Gastrocnemius medialis (tissue), 4 donors: ENCODE results near the gene SNX24.

Source experiments
- POLR2A ChIP-seq, 2 donors: fragments of 450-650 bp; IDR thresholded peaks; one replicate each; pipeline ENCODE4 v1.6.1; 2017; ENCODE audit warnings: antibody characterized with exemption in 2 of 2, mild to moderate bottlenecking in 2 of 2, moderate library complexity in 2 of 2
- TF ChIP-seq, protein P1 (sequence below), 5 experiments: fragments of 450-650 bp in 3 of 5; fragments of 200-600 bp in 2 of 5; sonication (generic) in 2 of 5; IDR thresholded peaks in 4 of 5; conservative IDR thresholded peaks in 1 of 5; 1 replicate in 4 of 5; 2 replicates in 1 of 5; pipeline ENCODE4 v1.5.1; 2016 to 2019; ENCODE audit warnings: antibody characterized with exemption in 5 of 5, mild to moderate bottlenecking in 3 of 5, moderate library complexity in 3 of 5

- no peak for TF ChIP-seq POLR2A (IDR thresholded peaks at IDR 0.05)
- TF ChIP-seq, protein P1, sequence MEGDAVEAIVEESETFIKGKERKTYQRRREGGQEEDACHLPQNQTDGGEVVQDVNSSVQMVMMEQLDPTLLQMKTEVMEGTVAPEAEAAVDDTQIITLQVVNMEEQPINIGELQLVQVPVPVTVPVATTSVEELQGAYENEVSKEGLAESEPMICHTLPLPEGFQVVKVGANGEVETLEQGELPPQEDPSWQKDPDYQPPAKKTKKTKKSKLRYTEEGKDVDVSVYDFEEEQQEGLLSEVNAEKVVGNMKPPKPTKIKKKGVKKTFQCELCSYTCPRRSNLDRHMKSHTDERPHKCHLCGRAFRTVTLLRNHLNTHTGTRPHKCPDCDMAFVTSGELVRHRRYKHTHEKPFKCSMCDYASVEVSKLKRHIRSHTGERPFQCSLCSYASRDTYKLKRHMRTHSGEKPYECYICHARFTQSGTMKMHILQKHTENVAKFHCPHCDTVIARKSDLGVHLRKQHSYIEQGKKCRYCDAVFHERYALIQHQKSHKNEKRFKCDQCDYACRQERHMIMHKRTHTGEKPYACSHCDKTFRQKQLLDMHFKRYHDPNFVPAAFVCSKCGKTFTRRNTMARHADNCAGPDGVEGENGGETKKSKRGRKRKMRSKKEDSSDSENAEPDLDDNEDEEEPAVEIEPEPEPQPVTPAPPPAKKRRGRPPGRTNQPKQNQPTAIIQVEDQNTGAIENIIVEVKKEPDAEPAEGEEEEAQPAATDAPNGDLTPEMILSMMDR (IDR thresholded peaks at IDR 0.05 in 4 of 5, conservative IDR thresholded peaks at IDR 0.05 in 1 of 5), result no peak
Observed at GRCh38 chr5:123007182-123007581, 161.8 kb downstream of the SNX24 start.
